Omental fat pad (tissue), 4 donors: ENCODE results near the gene TMEM179B. TPM values are rescaled to one million over a fixed set of nuclear protein-coding genes. Genes with fewer than 3 reads are reported as not detected.
A peak's percentile ranks its signal among the peaks of the same experiment; 100 is the strongest.

ENCODE experiments used
- ATAC-seq: fragments of 150-250 bp; one replicate; pipeline ENCODE4 v1.9.1; 2016; ENCODE audit warnings: mild to moderate bottlenecking, moderate library complexity; ENCODE audit not compliant: low FRiP score
- DNase-seq: peaks from one replicate; pipeline ENCODE4 v3.0.0-alpha.2; 2019; ENCODE audit warnings: low spot score
- total RNA-seq, 4 donors: library from RNA; depleted of rRNA; stranded (reverse); fragments of >200 nt; gene quantifications; one replicate each; pipeline ENCODE4 v1.1.0, GENCODE V29; 2016
- TF ChIP-seq, protein P1 (sequence below), 3 donors: fragments of 450-650 bp; IDR thresholded peaks; one replicate each; pipeline ENCODE4 v1.5.1; 2016 to 2017; ENCODE audit warnings: antibody characterized with exemption in 3 of 3, mild to moderate bottlenecking in 3 of 3, moderate library complexity in 2 of 3

The TMEM179B gene
- total RNA-seq, 4 donors from 2014 or later, result 36.4 to 69.7 (median 57.1) TPM

DNA sequence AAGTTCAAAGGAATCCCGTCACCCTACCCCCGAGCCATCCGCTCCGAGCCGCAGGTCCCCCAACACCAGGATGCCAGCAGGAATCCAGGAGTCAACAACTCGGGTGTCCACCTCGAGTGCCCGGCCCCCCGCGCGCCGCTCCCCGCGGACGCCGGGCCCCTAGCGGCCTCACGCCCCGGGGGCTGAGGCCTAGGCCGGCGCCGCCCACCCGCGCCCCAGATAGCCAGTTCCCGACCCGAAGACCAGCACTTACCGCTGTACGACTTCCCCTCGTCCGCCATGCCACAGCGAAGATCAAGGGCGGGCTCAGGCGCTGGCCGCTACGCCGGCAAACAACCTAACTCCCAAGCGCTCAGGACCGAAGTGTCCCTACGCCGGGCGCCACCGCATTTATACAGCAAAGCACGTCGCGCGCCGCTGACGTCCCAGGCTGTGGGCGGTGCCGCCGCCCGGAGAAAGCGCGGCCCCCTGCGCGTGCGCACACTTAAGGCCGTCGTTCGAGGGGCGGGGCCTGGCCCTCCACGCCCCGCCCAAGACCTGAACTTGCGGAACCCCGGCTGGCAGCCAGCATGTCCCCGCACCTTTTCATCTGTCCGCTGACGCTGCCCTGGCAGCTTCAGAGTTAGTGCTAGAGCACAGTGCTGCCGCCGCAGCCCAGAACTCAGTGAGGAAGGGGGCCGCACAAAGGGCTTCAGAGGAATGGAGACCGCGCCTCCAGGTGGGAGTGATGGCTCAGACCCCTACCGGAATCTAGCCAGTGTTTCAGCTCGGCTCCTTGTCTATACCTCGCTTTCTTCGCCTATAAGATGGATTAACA, 18.1 kb downstream of the TMEM179B start, which contains the start of gene NXF1:
Gene NXF1, minus strand, starts transcription at position 365 of the 817 bp plus-strand sequence. Its CDS starts 84 bp downstream, at position 281.
- TF ChIP-seq, protein P1, sequence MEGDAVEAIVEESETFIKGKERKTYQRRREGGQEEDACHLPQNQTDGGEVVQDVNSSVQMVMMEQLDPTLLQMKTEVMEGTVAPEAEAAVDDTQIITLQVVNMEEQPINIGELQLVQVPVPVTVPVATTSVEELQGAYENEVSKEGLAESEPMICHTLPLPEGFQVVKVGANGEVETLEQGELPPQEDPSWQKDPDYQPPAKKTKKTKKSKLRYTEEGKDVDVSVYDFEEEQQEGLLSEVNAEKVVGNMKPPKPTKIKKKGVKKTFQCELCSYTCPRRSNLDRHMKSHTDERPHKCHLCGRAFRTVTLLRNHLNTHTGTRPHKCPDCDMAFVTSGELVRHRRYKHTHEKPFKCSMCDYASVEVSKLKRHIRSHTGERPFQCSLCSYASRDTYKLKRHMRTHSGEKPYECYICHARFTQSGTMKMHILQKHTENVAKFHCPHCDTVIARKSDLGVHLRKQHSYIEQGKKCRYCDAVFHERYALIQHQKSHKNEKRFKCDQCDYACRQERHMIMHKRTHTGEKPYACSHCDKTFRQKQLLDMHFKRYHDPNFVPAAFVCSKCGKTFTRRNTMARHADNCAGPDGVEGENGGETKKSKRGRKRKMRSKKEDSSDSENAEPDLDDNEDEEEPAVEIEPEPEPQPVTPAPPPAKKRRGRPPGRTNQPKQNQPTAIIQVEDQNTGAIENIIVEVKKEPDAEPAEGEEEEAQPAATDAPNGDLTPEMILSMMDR (IDR thresholded peaks at IDR 0.05), result no peak
- ATAC-seq (peak; percentile 92), DNase-seq (peak; percentile 93)

DNA sequence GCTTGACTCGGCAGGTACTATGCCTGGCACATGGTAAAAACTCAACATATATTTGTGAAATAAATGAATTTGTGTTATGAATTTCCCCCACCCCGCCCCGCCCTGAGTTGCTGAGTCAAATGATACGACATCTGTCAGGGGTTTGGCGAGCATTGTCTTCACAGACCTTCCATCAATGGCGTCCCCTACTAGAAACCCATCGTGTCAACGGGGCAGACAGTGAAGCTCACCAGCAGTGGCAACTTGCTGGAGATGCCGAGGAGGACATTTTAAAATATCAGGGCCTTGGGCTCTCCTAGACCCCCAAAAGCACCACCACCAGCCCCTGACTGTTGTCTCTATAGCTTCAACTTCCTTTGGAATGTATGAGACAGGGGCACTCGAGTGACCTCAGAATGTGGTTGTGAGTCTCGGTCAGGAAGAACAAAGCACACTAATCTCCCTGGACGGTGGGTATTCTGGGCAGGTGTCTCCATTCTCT, 18.8 kb downstream of the TMEM179B start:
- TF ChIP-seq, protein P1 (IDR thresholded peaks at IDR 0.05), result no peak
- ATAC-seq, result peak; percentile 2
- no peak for DNase-seq

DNA sequence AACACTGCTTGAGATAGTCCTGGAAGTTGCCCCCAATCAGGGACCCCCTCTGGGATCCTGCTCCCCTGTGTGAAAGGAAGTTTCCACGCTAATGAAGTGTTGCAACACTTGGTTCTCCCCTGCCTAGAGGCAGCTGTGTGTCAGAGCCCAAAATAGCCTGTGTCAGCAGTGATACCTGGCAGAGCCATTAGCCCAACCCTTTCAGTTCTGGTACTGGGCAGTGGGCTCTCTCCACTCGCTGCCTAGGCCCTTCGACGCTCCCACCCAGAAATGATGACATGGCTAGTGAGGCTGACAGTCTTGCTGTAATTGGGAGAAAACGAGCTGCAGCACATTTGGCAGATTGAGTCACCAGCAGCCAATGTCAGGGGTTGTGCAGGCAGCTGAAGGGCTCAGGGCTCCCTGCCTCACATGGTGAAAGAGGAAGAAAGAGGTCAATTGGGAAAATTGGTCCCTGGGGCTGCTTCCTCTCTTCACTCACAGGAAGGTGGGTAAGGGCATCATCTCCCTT, 19.5 kb downstream of the TMEM179B start:
- ATAC-seq, result no peak
- no peak for DNase-seq
- TF ChIP-seq, protein P1 (IDR thresholded peaks at IDR 0.05), result no peak

DNA sequence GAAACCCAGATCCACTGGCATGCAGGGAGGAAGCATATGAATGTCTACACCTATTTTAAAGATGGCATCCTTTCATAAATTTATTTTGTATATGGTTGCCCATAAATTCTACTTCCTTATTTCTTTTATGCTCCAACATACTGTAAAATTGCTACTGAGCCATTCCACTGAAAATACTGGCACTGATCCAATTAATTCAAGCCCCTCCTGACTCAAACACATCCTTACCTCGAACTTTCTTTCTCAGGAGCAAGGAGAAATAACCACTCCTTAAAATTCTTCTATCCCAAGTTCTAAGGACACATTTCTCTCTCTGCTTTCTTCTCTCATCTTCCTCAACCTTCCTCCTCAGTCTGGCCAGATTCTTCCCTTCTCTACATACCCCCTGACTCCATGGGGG, 23.5 kb downstream of the TMEM179B start:
- ATAC-seq, result no peak
- TF ChIP-seq, protein P1 (IDR thresholded peaks at IDR 0.05), result no peak
- DNase-seq, result no peak

DNA sequence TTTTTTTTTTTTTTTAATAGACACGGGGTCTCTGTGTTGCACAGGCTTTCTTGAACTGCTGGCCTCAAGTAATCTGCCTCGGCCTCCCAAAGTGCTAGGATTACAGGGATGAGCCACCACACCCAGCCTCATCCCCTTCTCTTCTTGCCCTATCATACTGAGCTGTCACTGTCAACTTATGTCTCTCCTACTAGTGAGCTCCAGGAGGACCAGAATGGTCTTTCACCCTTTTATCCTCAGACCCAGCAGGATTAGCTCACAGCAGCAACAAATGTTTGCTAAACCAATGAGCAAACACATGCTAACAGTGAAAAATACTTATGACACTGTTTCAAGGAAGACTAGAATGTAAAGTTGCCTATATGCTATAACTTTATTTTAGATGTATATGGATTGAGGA, 24.5 kb downstream of the TMEM179B start:
- TF ChIP-seq, protein P1 (IDR thresholded peaks at IDR 0.05), result no peak
- ATAC-seq (no peak), DNase-seq (no peak)

DNA sequence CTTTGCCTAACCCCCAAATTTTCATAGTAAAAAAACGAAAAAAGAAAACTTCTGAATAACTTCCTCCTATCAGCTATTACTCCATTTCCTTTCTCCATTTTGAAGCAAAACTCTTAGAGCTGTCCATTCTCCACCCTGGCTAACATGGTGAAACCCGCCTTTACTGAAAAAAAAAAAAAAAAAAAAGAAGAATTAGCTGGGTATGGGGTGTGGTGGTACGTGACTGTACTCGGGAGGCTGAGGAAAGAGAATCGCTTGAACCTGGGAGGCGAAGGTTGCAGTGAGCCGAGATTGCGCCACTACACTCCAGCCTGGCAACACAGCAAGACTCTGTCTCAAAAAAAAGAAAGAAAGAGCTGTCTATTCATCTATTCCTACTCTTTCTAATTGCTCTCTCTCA, 29.4 kb downstream of the TMEM179B start:
- TF ChIP-seq, protein P1 (IDR thresholded peaks at IDR 0.05), result no peak
- no peak for ATAC-seq

More for the DNA sequence above, 29.4 kb downstream of the TMEM179B start:
- no peak for DNase-seq
